Measurements from ENCODE around the gene COL27A1. TPM values are rescaled to one million over a fixed set of nuclear protein-coding genes. Genes with fewer than 3 reads are reported as not detected.

COL27A1 gene
- total and polyA plus RNA-seq, 2 experiments from 2014 or later: 10.5 to 18.0 TPM

- Mint-ChIP-seq H3K9me3 (0 out of 3 replicates have a peak, but pooled peaks cover 6% of the 10 kb centered on the region), H3K27me3 (ENCODE audit: insufficient read depth, low read depth, poor library complexity) (peaks cover 10% of the 10 kb centered on the region), H3K36me3 (ENCODE audit: low read depth) (peaks cover 12% of the 10 kb centered on the region), H3K4me3 (no peak overlapping the region), H3K27ac (no peak overlapping the region), H3K4me1 (peaks cover 6% of the 10 kb centered on the region)
- Histone ChIP-seq H3K27me3 (ENCODE audit: insufficient read depth) (no peaks in the 10 kb centered on the region), H3K27ac (ENCODE audit: low read depth) (no peak overlapping the region), H3K36me3 (ENCODE audit: insufficient read depth) (no peaks in the 10 kb centered on the region), H3K4me2 (no peak overlapping the region), H3K4me1 (ENCODE audit: insufficient read depth) (no peaks in the 10 kb centered on the region), H3K9me2 (ENCODE audit: insufficient read depth) (no peaks in the 10 kb centered on the region), H3K79me2 (replicated peaks; ENCODE audit: insufficient read depth) (no peaks in the 10 kb centered on the region), H3F3A (replicated peaks; ENCODE audit: low read depth) (no peaks in the 10 kb centered on the region), H4K20me1 (replicated peaks; ENCODE audit: insufficient read depth) (no peaks in the 10 kb centered on the region), H3K4me3 (no peak overlapping the region), H2AFZ (no peak overlapping the region)
- TF ChIP-seq ZNF462 (CRISPR knock-in tag; IDR thresholded peaks at IDR 0.05) (no peak), EZH2phosphoT487 (IDR thresholded peaks at IDR 0.05; ENCODE audit: unreplicated experiment) (no peak), POLR2AphosphoS5 (IDR thresholded peaks at IDR 0.05; ENCODE audit: low read depth) (no peak), REST (IDR thresholded peaks at IDR 0.05; ENCODE audit: unreplicated experiment) (no peak), CTCF (conservative IDR thresholded peaks at IDR 0.05; ENCODE audit: low read depth in 2 of 2) (no peak), JUNB (IDR thresholded peaks at IDR 0.05; ENCODE audit: unreplicated experiment) (no peak), STAT1 (IDR thresholded peaks at IDR 0.05; ENCODE audit: unreplicated experiment) (no peak), EZH2 (IDR thresholded peaks at IDR 0.05; ENCODE audit: low read depth, unreplicated experiment) (no peak), NANOG (IDR thresholded peaks at IDR 0.05; ENCODE audit: borderline replicate concordance) (no peak), ZNF114 (CRISPR knock-in tag; IDR thresholded peaks at IDR 0.05) (no peak), CREB1 (CRISPR knock-in tag; IDR thresholded peaks at IDR 0.05; ENCODE audit: low read depth) (no peak), ZNF331 (CRISPR knock-in tag; IDR thresholded peaks at IDR 0.05; ENCODE audit: low read depth) (no peak), ETS1 (IDR thresholded peaks at IDR 0.05) (no peak)
- ATAC-seq (no peak), DNase-seq (ENCODE audit: low spot score) (no peak)
Measured at GRCh38 chr9:114330636-114331035, 175.3 kb downstream of the COL27A1 start.

Measured in GM23338 (cell line).